ENCODE data around the gene ZNF543. TPM values are rescaled to one million over a fixed set of nuclear protein-coding genes. Genes with fewer than 3 reads are reported as not detected.

Gene ZNF543
- total and polyA plus RNA-seq, 9 of the 15 experiments (the other 6 are each of a cell fraction or from before 2014, with no cell fraction given): 0.14 to 5.5 (median 2.4) TPM

- peak; percentile 92 for TF ChIP-seq ZBTB40 (IDR thresholded peaks at IDR 0.05)
- no peak for TF ChIP-seq ZBTB40 (CRISPR knock-in tag; IDR thresholded peaks at IDR 0.05)
- TF ChIP-seq MEF2D (tag; conservative IDR thresholded peaks at IDR 0.05; ENCODE audit: low read depth): no peak
- no peak for TF ChIP-seq CBX8 (IDR thresholded peaks at IDR 0.05; ENCODE audit: borderline replicate concordance, extremely low read depth, low read depth, low read length, poor library complexity, severe bottlenecking)
- TF ChIP-seq MAX (CRISPR knock-in tag; IDR thresholded peaks at IDR 0.05): peak; percentile 20; the same call in 1 of the 2 replicates
- peak; percentile 95 for TF ChIP-seq GABPB1 (CRISPR knock-in tag; IDR thresholded peaks at IDR 0.05)
- no peak for TF ChIP-seq ZNF436 (CRISPR knock-in tag; IDR thresholded peaks at IDR 0.05)
- no peak for TF ChIP-seq SMAD2 (IDR thresholded peaks at IDR 0.05; ENCODE audit: low read depth, low read length)
- TF ChIP-seq MAZ (CRISPR knock-in tag; conservative IDR thresholded peaks at IDR 0.05 in 1 of 2, IDR thresholded peaks at IDR 0.05 in 1 of 2): peak in 1 of 2 experiments; percentile 65; a peak in 2 of 4 replicates
- TF ChIP-seq C11orf30 (IDR thresholded peaks at IDR 0.05; ENCODE audit: low read depth): peak; percentile 62
- peak; percentile 99 for TF ChIP-seq CREM (IDR thresholded peaks at IDR 0.05; ENCODE audit: low read depth)
- TF ChIP-seq NBN (IDR thresholded peaks at IDR 0.05; ENCODE audit: low read depth): peak; percentile 92
- 0 out of 2 replicates have a peak, but pooled peaks have one; percentile 42 for TF ChIP-seq KAT7 (CRISPR knock-in tag; IDR thresholded peaks at IDR 0.05; ENCODE audit: borderline replicate concordance)
- no peak for TF ChIP-seq SIX5 (IDR thresholded peaks at IDR 0.05; ENCODE audit: borderline replicate concordance in 1 of 2, insufficient read depth in 1 of 2, low read depth in 1 of 2, low read length in 2 of 2)
- TF ChIP-seq, protein P1, sequence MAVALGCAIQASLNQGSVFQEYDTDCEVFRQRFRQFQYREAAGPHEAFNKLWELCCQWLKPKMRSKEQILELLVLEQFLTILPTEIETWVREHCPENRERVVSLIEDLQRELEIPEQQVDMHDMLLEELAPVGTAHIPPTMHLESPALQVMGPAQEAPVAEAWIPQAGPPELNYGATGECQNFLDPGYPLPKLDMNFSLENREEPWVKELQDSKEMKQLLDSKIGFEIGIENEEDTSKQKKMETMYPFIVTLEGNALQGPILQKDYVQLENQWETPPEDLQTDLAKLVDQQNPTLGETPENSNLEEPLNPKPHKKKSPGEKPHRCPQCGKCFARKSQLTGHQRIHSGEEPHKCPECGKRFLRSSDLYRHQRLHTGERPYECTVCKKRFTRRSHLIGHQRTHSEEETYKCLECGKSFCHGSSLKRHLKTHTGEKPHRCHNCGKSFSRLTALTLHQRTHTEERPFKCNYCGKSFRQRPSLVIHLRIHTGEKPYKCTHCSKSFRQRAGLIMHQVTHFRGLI (CRISPR knock-in tag; IDR thresholded peaks at IDR 0.05): no peak
- peak; percentile 50; the same call in 1 of the 2 replicates for TF ChIP-seq MBD2 (IDR thresholded peaks at IDR 0.05; ENCODE audit: borderline replicate concordance, low read depth)
Observed at GRCh38 chr19:57320180-57321084, at the start of gene ZNF543 (continued).
